Ishikawa (cell line): Measurements from ENCODE around the gene SHC1.

Experiments
- EGR1 ChIP-seq: IDR thresholded peaks from 2 replicates; pipeline ENCODE4 v1.6.1; 2012
- EP300 ChIP-seq: IDR thresholded peaks from 2 replicates; pipeline ENCODE4 v1.6.1; 2012; ENCODE audit warnings: borderline replicate concordance
- TAF1 ChIP-seq: IDR thresholded peaks from 2 replicates; pipeline ENCODE4 v1.6.1; 2012; ENCODE audit warnings: low read depth, mild to moderate bottlenecking
- TCF12 ChIP-seq: IDR thresholded peaks from 2 replicates; pipeline ENCODE4 v1.6.1; 2012; ENCODE audit warnings: low read depth
- YY1 ChIP-seq: IDR thresholded peaks from 2 replicates; pipeline ENCODE4 v1.6.1; 2012; ENCODE audit warnings: low read depth
- ZBTB7A ChIP-seq: IDR thresholded peaks from 2 replicates; pipeline ENCODE4 v1.6.1; 2012; ENCODE audit warnings: low read depth
- TF ChIP-seq, protein P1 (sequence below): IDR thresholded peaks from 2 replicates; pipeline ENCODE4 v1.6.1; 2012; ENCODE audit warnings: low read depth, mild to moderate bottlenecking
- TF ChIP-seq, protein P2 (sequence below): IDR thresholded peaks from 2 replicates; pipeline ENCODE4 v1.6.1; 2012

- TF ChIP-seq ZBTB7A (no peak), TCF12 (no peak), EGR1 (no peak), TAF1 (no peak), YY1 (no peak), EP300 (no peak)
- TF ChIP-seq, protein P1, sequence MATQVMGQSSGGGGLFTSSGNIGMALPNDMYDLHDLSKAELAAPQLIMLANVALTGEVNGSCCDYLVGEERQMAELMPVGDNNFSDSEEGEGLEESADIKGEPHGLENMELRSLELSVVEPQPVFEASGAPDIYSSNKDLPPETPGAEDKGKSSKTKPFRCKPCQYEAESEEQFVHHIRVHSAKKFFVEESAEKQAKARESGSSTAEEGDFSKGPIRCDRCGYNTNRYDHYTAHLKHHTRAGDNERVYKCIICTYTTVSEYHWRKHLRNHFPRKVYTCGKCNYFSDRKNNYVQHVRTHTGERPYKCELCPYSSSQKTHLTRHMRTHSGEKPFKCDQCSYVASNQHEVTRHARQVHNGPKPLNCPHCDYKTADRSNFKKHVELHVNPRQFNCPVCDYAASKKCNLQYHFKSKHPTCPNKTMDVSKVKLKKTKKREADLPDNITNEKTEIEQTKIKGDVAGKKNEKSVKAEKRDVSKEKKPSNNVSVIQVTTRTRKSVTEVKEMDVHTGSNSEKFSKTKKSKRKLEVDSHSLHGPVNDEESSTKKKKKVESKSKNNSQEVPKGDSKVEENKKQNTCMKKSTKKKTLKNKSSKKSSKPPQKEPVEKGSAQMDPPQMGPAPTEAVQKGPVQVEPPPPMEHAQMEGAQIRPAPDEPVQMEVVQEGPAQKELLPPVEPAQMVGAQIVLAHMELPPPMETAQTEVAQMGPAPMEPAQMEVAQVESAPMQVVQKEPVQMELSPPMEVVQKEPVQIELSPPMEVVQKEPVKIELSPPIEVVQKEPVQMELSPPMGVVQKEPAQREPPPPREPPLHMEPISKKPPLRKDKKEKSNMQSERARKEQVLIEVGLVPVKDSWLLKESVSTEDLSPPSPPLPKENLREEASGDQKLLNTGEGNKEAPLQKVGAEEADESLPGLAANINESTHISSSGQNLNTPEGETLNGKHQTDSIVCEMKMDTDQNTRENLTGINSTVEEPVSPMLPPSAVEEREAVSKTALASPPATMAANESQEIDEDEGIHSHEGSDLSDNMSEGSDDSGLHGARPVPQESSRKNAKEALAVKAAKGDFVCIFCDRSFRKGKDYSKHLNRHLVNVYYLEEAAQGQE = no peak
- TF ChIP-seq, protein P2, sequence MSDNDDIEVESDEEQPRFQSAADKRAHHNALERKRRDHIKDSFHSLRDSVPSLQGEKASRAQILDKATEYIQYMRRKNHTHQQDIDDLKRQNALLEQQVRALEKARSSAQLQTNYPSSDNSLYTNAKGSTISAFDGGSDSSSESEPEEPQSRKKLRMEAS = no peak
These were observed 13.4 kb downstream of the SHC1 start for GRCh38 chr1:154957091-154957657.
